ENCODE results near the gene FRMD4A. TPM values are rescaled to one million over a fixed set of nuclear protein-coding genes. Genes with fewer than 3 reads are reported as not detected.

The FRMD4A gene
- total RNA-seq, 1 donor from 2014 or later: 0.64 TPM

DNA sequence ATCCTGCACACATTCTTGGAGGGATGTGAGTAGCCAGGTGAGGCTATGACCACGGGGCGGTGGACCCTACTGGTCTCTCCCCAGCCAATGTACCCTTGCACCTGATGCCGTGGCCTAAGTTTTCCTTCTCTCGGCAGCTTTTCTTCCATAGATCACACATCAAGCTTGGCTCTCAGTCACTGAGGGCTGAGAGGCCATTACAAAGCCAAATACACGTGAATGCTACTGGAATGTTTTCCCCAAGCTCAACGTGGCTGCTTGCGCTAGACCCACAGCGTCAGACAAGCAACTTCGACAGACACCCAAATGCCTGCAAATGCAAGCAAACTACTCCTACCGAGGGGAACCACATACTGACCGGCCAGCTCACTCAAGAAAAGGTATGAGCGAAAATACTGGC is 660.8 kb downstream of the FRMD4A start:
- ChIA-PET CTCF (no interaction called here), POLR2A (no interaction called here)
- Mint-ChIP-seq H3K9me3 (no peaks in the 10 kb centered on the region), H3K36me3 (ENCODE audit: low read depth) (no peaks in the 10 kb centered on the region), H3K27me3 (no peaks in the 10 kb centered on the region), H3K4me3 (no peak overlapping the region), H3K27ac (no peak overlapping the region), H3K4me1 (no peaks in the 10 kb centered on the region)
- no peak for ATAC-seq (ENCODE audit: low read depth)
- TF ChIP-seq, protein P1, sequence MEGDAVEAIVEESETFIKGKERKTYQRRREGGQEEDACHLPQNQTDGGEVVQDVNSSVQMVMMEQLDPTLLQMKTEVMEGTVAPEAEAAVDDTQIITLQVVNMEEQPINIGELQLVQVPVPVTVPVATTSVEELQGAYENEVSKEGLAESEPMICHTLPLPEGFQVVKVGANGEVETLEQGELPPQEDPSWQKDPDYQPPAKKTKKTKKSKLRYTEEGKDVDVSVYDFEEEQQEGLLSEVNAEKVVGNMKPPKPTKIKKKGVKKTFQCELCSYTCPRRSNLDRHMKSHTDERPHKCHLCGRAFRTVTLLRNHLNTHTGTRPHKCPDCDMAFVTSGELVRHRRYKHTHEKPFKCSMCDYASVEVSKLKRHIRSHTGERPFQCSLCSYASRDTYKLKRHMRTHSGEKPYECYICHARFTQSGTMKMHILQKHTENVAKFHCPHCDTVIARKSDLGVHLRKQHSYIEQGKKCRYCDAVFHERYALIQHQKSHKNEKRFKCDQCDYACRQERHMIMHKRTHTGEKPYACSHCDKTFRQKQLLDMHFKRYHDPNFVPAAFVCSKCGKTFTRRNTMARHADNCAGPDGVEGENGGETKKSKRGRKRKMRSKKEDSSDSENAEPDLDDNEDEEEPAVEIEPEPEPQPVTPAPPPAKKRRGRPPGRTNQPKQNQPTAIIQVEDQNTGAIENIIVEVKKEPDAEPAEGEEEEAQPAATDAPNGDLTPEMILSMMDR (IDR thresholded peaks at IDR 0.05): no peak
- intact Hi-C loops (cut with micrococcal nuclease): no loop called here
- no peak for DNase-seq

DNA sequence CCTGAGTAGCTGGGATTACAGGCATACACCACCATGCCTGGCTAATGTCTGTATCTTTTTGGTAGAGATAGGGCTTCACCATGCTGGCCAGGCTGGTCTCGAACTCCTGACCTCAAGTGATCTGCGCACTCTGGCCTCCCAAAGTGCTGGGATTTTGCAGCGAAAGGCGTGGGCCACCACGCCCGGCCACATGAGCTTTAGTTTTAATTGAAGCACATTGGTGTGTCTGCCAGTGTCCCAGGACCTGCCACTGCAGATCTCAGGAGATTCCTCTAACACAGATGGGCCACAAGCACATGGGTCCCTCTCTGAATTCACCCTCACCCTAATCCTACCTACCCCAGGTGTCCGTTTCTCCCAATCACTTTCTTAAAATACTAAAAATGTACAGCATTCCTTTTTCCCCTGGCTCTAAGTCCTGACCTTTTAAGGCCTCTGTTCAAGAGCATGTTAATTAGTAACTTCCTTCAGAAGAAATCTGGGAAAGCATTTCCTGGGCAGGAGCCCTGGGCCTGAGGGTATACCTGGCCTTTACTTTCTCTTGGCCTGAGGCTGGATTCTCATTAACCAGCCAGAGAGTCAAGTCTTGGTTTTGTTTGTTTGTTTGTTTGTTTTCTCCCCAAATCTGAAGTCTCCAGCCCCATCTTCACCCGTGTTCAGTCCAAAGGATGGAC is 661.4 kb downstream of the FRMD4A start:
- Mint-ChIP-seq H3K4me3 (no peak overlapping the region), H3K9me3 (no peaks in the 10 kb centered on the region), H3K27me3 (no peaks in the 10 kb centered on the region), H3K27ac (no peak overlapping the region), H3K4me1 (no peaks in the 10 kb centered on the region), H3K36me3 (ENCODE audit: low read depth) (no peaks in the 10 kb centered on the region)
- CTCF ChIA-PET: interaction anchor here (0.9 kb wide), 1 partner anchor 10 kb away, joined by 3 read pairs; no protein-coding TSS in a partner anchor
- DNase-seq (no peak), ATAC-seq (ENCODE audit: low read depth) (no peak)
- POLR2A ChIA-PET: no interaction called here
- intact Hi-C loops (cut with micrococcal nuclease): no loop called here
- TF ChIP-seq, protein P1 (IDR thresholded peaks at IDR 0.05): no peak

DNA sequence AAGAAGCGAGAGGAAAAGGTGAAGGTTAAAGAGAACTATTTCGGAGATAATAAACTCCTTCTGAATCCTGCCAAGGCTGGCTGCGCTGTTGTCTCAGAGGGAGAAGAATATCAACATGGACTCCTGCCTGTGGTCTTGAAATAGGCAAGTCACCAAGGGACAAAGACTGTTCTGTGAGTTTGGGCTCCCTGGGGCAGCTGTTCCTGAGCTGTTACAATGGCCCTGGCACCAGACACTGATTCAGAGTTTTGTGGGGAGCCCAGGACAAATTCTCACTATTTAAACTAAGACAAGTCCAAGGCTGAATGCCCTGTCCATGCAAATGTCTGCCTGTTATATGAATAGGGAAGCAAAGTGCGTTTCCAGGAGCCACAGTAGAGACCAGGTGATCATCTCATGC is 662.6 kb downstream of the FRMD4A start:
- Mint-ChIP-seq H3K9me3 (no peaks in the 10 kb centered on the region), H3K36me3 (ENCODE audit: low read depth) (no peaks in the 10 kb centered on the region), H3K27me3 (no peaks in the 10 kb centered on the region), H3K4me1 (no peaks in the 10 kb centered on the region), H3K4me3 (no peak overlapping the region), H3K27ac (no peak overlapping the region)
- ChIA-PET POLR2A (no interaction called here), CTCF (no interaction called here)
- TF ChIP-seq, protein P1 (IDR thresholded peaks at IDR 0.05): no peak
- DNase-seq: no peak
- ATAC-seq (ENCODE audit: low read depth): no peak
- intact Hi-C loops (cut with micrococcal nuclease): no loop called here

DNA sequence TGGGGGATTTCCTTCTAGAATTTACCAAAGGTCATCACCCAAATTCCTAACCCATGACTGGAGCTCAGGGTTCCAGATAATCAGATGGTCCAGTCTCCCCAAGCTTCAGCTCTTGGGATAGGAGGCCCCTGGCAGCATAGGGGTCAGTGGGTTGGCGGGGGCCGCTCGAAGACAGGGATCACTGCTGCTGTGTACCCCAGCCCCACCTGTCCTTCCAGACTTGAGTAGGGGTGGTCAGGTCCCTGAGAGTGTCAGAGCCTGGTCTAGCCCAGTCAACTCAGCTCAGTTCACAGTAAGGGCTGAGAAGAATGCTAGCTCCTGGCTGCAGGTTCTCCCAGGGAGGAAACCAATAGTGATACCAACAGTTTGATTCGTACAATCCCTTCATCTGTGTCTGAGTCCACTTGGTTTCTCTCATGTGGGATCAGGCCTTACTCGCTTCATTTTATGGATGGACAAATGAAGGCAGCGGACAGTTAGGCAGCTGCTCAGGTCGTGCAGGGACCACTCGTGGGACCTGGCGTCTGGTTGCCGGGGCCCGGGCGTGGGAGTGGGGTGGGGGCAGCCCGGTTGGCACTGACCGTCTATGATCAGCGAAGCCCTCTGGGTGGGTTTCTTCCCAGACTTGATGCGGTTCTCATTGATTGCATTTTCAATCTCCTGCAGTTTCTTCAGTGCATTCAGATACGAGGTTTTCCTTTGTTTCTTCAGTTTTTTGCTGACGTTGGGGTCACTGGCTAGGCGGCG is 665.0 kb downstream of the FRMD4A start:
- H3K36me3 Mint-ChIP-seq (ENCODE audit: low read depth): no peaks in the 10 kb centered on the region
- ChIA-PET POLR2A (no interaction called here), CTCF (no interaction called here)
- TF ChIP-seq, protein P1 (IDR thresholded peaks at IDR 0.05): no peak
- no peak overlapping the region for H3K4me3 Mint-ChIP-seq
- ATAC-seq (ENCODE audit: low read depth): no peak
- no peaks in the 10 kb centered on the region for H3K4me1 Mint-ChIP-seq
- H3K27me3 Mint-ChIP-seq: no peaks in the 10 kb centered on the region
- H3K9me3 Mint-ChIP-seq: no peaks in the 10 kb centered on the region
- H3K27ac Mint-ChIP-seq: no peak overlapping the region
- no peak for DNase-seq
- intact Hi-C loops (cut with micrococcal nuclease): no loop called here

DNA sequence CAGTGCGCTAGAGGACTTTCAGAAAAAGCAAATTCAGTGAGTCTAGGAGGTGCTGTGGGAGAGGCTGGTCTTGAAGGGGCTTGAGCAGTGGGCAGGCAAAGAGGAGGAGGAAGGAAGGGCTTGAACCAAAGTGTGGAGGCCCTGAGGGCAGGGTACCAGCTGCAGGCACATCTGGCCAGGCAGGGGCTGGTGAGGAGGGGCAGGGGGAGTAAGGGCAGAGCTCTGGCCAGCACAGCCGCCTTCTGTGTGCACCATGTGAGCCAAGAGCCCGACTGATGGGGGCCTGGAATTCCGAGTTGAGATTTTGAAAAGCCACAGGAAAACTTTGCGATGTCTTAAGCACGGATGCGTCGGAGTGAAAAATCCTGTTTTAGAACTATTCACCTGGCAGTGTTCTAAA is 669.5 kb downstream of the FRMD4A start:
- DNase-seq (no peak), ATAC-seq (ENCODE audit: low read depth) (no peak)
- Mint-ChIP-seq H3K9me3 (no peaks in the 10 kb centered on the region), H3K36me3 (ENCODE audit: low read depth) (no peaks in the 10 kb centered on the region), H3K4me1 (peaks cover 11% of the 10 kb centered on the region), H3K4me3 (no peak overlapping the region), H3K27ac (no peak overlapping the region), H3K27me3 (no peaks in the 10 kb centered on the region)
- TF ChIP-seq, protein P1 (IDR thresholded peaks at IDR 0.05): no peak
- POLR2A ChIA-PET: no interaction called here
- CTCF ChIA-PET: interaction anchor here (2.3 kb wide), 1 partner anchor 115 kb away, joined by 12 read pairs; no protein-coding TSS in a partner anchor
- intact Hi-C loops (cut with micrococcal nuclease): loop anchor here (2.0 to 5.0 kb wide), 3 partner anchors 52 to 526 kb away; no protein-coding TSS in a partner anchor

Data from activated B cell treated with CpG ODN at 0.5 μM for 24 hours (primary cell).